ENCODE data around the gene FAM241B.

The FAM241B gene

GRCh38 chr10:69674786-69675185 lies 44.7 kb downstream of the FAM241B start:
- H3K27ac ChIP-seq: no peak overlapping the region
- no peak for TF ChIP-seq CTCF (conservative IDR thresholded peaks at IDR 0.05)

- no peak overlapping the region for H3K27ac ChIP-seq
- TF ChIP-seq CTCF (conservative IDR thresholded peaks at IDR 0.05): no peak
Measured at GRCh38 chr10:69676301-69676700, 46.3 kb downstream of the FAM241B start.

GRCh38 chr10:69677985-69678654 lies 48.1 kb downstream of the FAM241B start:
- H3K27ac ChIP-seq: no peak overlapping the region
- TF ChIP-seq CTCF (conservative IDR thresholded peaks at IDR 0.05): no peak

GRCh38 chr10:69679736-69680135 lies 49.7 kb downstream of the FAM241B start:
- H3K27ac ChIP-seq: no peak overlapping the region
- TF ChIP-seq CTCF (conservative IDR thresholded peaks at IDR 0.05): no peak

DNA sequence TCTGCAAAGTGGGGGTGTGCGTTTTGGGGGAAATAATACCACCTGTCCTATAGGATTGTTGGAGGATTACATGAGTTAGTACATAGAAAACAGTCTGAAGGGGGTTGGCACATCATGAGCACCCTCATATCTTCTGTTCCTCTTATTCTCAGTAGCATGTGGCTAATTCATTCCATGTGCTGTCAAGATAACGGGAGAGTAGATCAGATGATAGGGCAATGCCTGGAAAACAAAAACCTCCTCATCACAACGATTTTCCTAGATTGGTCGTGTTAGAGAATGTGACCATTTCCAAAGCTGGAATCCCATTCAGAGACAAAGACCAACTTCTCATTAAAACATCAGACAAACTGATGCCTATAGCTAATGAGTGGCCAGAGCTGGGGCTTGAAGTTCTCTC lies 50.6 kb downstream of the FAM241B start:
- H3K27ac ChIP-seq: no peak overlapping the region
- no peak for TF ChIP-seq CTCF (conservative IDR thresholded peaks at IDR 0.05)

DNA sequence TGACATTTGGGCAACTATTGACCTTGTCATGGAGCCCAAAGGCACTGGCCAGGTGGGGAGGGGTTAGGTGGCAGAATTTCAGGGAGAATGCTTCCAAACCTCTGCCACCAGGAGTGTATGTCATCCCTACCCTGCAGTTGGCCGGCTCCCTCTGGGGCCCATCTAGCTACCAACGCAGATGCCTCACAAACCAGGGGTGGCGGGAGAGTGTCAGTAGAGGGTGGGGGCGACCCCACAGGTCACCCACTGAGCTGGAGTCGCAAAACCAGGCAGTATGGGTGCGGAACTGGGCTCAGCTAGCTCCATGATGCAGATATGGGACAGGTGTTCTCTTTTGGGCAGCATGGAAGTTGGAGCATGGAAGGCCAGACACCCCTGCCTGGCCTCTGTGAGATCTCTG lies 51.4 kb downstream of the FAM241B start:
- no peak overlapping the region for H3K27ac ChIP-seq
- no peak for TF ChIP-seq CTCF (conservative IDR thresholded peaks at IDR 0.05)

DNA sequence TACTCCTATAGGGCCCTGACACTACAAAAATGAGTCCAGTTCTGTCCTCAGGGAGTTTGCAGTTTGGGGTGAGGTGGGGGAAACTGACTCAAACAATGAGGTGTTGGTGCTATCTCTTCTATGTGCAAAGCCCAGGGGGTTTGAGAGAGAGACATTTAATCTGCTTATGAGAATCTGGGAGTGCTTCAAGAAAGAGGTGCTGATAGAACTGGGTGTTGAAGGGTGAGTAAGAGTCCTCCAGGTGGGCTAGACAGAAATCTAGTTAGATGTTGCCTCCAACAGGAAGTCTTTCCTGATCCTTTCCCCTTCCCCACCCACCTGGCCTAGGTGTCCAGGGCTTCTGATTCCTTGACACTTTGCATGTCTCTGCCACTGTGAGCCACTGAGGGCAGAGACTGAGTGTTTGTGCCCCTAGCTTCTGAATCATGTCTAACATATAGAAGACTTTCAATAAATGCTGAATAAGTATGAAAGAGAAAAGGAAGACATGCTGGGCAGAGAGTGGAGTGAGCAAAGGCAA lies 53.0 kb downstream of the FAM241B start:
- no peak overlapping the region for H3K27ac ChIP-seq
- TF ChIP-seq CTCF (conservative IDR thresholded peaks at IDR 0.05): no peak
